Measurements from ENCODE around the gene PLCH2.

DNA sequence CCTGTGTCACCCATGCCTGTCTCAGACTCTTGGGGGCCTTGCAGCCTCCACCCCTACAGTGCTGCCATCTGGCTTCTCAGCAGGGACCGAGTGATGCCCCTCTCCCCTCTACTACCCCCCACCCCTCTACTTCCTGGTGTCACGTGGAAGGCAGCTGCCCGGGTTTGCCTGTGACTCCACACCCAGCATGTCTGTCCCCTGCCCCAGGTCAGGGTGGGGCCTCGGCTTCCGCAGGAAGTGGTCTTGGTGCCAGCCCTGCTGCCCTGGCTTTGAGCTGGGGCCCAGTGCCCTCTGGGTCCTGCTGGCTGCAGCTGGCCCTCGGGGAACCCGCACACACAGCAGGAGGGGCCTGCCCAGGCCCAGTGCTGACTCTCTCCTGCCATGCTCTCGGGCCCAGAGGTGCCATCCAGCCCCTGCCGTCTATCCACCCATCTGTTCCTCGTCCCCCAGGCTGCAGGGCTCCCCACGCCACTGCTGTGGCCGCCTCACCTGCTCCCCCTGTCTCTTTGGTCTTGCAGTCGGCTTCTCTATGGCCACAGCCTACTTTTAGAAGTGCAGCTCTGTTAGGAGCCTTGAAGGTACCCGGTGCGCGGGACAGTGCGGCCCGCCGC lies 24.0 kb downstream of the PLCH2 start:
- TF ChIP-seq, protein P1, sequence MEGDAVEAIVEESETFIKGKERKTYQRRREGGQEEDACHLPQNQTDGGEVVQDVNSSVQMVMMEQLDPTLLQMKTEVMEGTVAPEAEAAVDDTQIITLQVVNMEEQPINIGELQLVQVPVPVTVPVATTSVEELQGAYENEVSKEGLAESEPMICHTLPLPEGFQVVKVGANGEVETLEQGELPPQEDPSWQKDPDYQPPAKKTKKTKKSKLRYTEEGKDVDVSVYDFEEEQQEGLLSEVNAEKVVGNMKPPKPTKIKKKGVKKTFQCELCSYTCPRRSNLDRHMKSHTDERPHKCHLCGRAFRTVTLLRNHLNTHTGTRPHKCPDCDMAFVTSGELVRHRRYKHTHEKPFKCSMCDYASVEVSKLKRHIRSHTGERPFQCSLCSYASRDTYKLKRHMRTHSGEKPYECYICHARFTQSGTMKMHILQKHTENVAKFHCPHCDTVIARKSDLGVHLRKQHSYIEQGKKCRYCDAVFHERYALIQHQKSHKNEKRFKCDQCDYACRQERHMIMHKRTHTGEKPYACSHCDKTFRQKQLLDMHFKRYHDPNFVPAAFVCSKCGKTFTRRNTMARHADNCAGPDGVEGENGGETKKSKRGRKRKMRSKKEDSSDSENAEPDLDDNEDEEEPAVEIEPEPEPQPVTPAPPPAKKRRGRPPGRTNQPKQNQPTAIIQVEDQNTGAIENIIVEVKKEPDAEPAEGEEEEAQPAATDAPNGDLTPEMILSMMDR (IDR thresholded peaks at IDR 0.05; ENCODE audit: low read depth, low read length, poor library complexity, severe bottlenecking), result no peak
- TF ChIP-seq EZH2phosphoT487 (IDR thresholded peaks at IDR 0.05; ENCODE audit: borderline replicate concordance, low read length), result no peak

Data from DOHH2 (cell line).